ENCODE measurements around the gene AVPI1.

- TF ChIP-seq POLR2A (IDR thresholded peaks at IDR 0.05; ENCODE audit: low read depth, low read length): no peak
- TF ChIP-seq TAF1 (IDR thresholded peaks at IDR 0.05; ENCODE audit: low read depth, low read length): no peak
These were observed 18.1 kb upstream of the AVPI1 start for GRCh38 chr10:97705006-97705670.
